K562 (cell line): Measurements from ENCODE around the gene MDN1. TPM values are rescaled to one million over a fixed set of nuclear protein-coding genes. Genes with fewer than 3 reads are reported as not detected.

ENCODE experiments used
- BCOR ChIP-seq: fragments of 450-650 bp; IDR thresholded peaks from 2 replicates; pipeline ENCODE4 v1.6.1; 2016
- BRF1 ChIP-seq: IDR thresholded peaks from 3 replicates; pipeline ENCODE4 v1.6.1; 2011; ENCODE audit warnings: borderline replicate concordance, mild to moderate bottlenecking; ENCODE audit not compliant: insufficient read length; ENCODE audit errors: extremely low read depth
- HMG20B ChIP-seq: fragments of 250-450 bp; sonication (Bioruptor Pico); IDR thresholded peaks from 2 replicates; pipeline ENCODE4 v1.5.0; 2021; ENCODE audit warnings: mild to moderate bottlenecking
- MTA1 ChIP-seq: fragments of 450-650 bp; IDR thresholded peaks from 2 replicates; pipeline ENCODE4 v1.6.1; 2017; ENCODE audit warnings: borderline replicate concordance
- NFYB ChIP-seq: IDR thresholded peaks from 2 replicates; pipeline ENCODE4 v1.6.1; 2011; ENCODE audit warnings: mild to moderate bottlenecking, moderate library complexity; ENCODE audit not compliant: insufficient read length; ENCODE audit errors: extremely low read depth
- RFX1 ChIP-seq: fragments of 450-650 bp; IDR thresholded peaks from 2 replicates; pipeline ENCODE4 v1.6.1; 2016; ENCODE audit warnings: mild to moderate bottlenecking, moderate library complexity
- TEAD2 ChIP-seq: fragments of 450-650 bp; IDR thresholded peaks from 2 replicates; pipeline ENCODE4 v1.6.1; 2016; ENCODE audit warnings: missing genetic modification characterization, control low read depth, missing compliant biosample characterization
- ZNF695 ChIP-seq: fragments of 450-650 bp; formaldehyde crosslinking; IDR thresholded peaks from 2 replicates; pipeline ENCODE4 v1.4.0; 2020; ENCODE audit warnings: mild to moderate bottlenecking, moderate library complexity
- ZSCAN32 ChIP-seq: fragments of 450-650 bp; formaldehyde crosslinking; IDR thresholded peaks from 2 replicates; pipeline ENCODE4 v1.4.0; 2020; ENCODE audit warnings: mild to moderate bottlenecking, moderate library complexity
- ZZZ3 ChIP-seq: fragments of 450-650 bp; IDR thresholded peaks from 2 replicates; pipeline ENCODE4 v1.6.1; 2016; ENCODE audit warnings: antibody characterized with exemption, mild to moderate bottlenecking, moderate library complexity
- polyA plus RNA-seq, 8 experiments: library from polyadenylated mRNA; depleted of rRNA in 4 of 8; stranded (reverse) in 5 of 8; unstranded in 3 of 8; fragments of >200 nt; fragmentation: Nextera tagmentation in 2 of 8; fragmentation: Illumina TruSeq in 1 of 8; extraction: Ambion mirVana in 2 of 8; extraction: Trizol in 1 of 8; gene quantifications; 2 replicates each; pipeline versions ENCODE4 v1.2.1 to v1.2.3, GENCODE V29; 2011 to 2014; ENCODE audit warnings: inconsistent platforms in 1 of 8, missing spikeins in 1 of 8
- total RNA-seq, 7 experiments: library from RNA; depleted of rRNA in 6 of 7; stranded (reverse); fragments of >200 nt in 6 of 7; fragmentation: Illumina TruSeq in 2 of 7; extraction: Trizol in 2 of 7; gene quantifications; 2 replicates each; pipeline versions ENCODE4 v1.2.1 to v1.2.3, GENCODE V29; 2011 to 2021; ENCODE audit warnings: low replicate concordance in 1 of 7
- TF ChIP-seq, protein P1 (sequence below), 2 experiments: fragments of 450-650 bp in 1 of 2; IDR thresholded peaks; 2 replicates each; pipeline ENCODE4 v1.6.1; 2011 to 2017; ENCODE audit warnings: low read depth in 2 of 2, antibody characterized with exemption in 1 of 2, borderline replicate concordance in 1 of 2, low read length in 1 of 2, mild to moderate bottlenecking in 1 of 2, mixed read lengths in 1 of 2; ENCODE audit not compliant: control insufficient read depth in 1 of 2
- TF ChIP-seq, protein P2 (sequence below): fragments of 250-450 bp; sonication (Bioruptor Pico); IDR thresholded peaks from 2 replicates; pipeline ENCODE4 v1.5.1; 2021; ENCODE audit warnings: mild to moderate bottlenecking
- TF ChIP-seq, protein P3 (sequence below): IDR thresholded peaks from 3 replicates; pipeline ENCODE4 v1.6.1; 2011; ENCODE audit warnings: borderline replicate concordance, mild to moderate bottlenecking, moderate library complexity; ENCODE audit not compliant: insufficient read length; ENCODE audit errors: extremely low read depth
- TF ChIP-seq, protein P4 (sequence below): fragments of 450-650 bp; formaldehyde crosslinking; IDR thresholded peaks from 2 replicates; pipeline ENCODE4 v1.4.0; 2020; ENCODE audit warnings: mild to moderate bottlenecking
- TF ChIP-seq, protein P5 (sequence below): fragments of 200-400 bp; formaldehyde crosslinking; IDR thresholded peaks from 2 replicates; pipeline ENCODE4 v1.6.1; 2017; ENCODE audit warnings: mild to moderate bottlenecking, low read depth, low read length, moderate library complexity

Gene MDN1
- total and polyA plus RNA-seq, 9 of the 15 experiments (the other 6 are each of a cell fraction or from before 2014, with no cell fraction given), result 25.6 to 93.6 (median 43.0) TPM

DNA sequence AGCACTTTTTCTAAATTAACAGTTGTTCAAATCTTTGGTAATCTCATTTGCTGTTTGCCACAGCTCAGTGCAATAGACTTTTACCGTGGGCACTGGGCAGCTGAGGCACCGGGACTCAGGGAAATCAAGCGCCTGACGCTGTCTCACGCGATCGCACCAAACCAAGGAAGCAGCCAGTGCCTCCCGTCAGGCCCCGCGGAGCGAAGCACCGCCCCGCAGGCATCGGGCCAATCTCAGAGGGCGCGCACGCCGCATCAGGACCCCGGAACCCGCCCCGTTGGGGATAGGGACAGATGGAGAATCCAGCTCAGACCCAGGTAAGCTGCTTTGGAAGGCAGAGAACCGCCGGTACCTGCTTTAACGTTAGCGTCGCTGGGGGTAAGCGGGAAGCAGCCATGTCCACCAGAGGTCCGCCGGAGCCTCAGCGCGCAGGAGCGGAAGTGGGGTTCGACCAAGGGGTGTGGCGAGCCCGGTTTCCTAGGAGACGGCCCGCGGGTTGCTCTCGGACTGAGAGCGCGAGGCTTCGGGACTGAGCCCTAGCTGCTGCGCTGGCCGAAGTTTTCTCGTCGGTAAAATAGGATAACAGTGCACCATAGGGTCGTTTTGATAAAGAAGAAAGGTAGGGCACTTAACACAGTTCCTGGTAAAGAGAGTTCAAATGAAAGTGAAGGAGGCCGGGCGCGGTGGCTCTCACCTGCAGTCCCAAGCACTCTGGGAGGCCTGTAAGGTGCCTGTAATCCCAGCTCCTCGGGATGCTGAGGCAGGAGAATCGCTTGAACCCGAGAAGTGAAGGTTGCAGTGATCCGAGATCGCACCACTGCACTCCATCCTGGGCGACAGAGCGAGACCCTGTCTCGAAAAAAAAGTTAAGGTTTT, 181.0 kb downstream of the MDN1 start, which contains the start of gene LYRM2 (continued):
- TF ChIP-seq, protein P1, sequence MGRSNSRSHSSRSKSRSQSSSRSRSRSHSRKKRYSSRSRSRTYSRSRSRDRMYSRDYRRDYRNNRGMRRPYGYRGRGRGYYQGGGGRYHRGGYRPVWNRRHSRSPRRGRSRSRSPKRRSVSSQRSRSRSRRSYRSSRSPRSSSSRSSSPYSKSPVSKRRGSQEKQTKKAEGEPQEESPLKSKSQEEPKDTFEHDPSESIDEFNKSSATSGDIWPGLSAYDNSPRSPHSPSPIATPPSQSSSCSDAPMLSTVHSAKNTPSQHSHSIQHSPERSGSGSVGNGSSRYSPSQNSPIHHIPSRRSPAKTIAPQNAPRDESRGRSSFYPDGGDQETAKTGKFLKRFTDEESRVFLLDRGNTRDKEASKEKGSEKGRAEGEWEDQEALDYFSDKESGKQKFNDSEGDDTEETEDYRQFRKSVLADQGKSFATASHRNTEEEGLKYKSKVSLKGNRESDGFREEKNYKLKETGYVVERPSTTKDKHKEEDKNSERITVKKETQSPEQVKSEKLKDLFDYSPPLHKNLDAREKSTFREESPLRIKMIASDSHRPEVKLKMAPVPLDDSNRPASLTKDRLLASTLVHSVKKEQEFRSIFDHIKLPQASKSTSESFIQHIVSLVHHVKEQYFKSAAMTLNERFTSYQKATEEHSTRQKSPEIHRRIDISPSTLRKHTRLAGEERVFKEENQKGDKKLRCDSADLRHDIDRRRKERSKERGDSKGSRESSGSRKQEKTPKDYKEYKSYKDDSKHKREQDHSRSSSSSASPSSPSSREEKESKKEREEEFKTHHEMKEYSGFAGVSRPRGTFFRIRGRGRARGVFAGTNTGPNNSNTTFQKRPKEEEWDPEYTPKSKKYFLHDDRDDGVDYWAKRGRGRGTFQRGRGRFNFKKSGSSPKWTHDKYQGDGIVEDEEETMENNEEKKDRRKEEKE (IDR thresholded peaks at IDR 0.05; ENCODE audit: borderline replicate concordance in 1 of 2, control insufficient read depth in 1 of 2, low read depth in 2 of 2, low read length in 1 of 2), result no peak
- no peak for TF ChIP-seq BCOR
- TF ChIP-seq, protein P2, sequence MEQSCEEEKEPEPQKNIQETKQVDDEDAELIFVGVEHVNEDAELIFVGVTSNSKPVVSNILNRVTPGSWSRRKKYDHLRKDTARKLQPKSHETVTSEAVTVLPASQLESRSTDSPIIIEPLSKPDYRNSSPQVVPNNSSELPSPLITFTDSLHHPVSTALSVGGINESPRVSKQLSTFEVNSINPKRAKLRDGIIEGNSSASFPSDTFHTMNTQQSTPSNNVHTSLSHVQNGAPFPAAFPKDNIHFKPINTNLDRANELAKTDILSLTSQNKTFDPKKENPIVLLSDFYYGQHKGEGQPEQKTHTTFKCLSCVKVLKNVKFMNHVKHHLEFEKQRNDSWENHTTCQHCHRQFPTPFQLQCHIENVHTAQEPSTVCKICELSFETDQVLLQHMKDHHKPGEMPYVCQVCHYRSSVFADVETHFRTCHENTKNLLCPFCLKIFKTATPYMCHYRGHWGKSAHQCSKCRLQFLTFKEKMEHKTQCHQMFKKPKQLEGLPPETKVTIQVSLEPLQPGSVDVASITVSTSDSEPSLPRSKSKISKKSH, result no peak
- TF ChIP-seq, protein P3, sequence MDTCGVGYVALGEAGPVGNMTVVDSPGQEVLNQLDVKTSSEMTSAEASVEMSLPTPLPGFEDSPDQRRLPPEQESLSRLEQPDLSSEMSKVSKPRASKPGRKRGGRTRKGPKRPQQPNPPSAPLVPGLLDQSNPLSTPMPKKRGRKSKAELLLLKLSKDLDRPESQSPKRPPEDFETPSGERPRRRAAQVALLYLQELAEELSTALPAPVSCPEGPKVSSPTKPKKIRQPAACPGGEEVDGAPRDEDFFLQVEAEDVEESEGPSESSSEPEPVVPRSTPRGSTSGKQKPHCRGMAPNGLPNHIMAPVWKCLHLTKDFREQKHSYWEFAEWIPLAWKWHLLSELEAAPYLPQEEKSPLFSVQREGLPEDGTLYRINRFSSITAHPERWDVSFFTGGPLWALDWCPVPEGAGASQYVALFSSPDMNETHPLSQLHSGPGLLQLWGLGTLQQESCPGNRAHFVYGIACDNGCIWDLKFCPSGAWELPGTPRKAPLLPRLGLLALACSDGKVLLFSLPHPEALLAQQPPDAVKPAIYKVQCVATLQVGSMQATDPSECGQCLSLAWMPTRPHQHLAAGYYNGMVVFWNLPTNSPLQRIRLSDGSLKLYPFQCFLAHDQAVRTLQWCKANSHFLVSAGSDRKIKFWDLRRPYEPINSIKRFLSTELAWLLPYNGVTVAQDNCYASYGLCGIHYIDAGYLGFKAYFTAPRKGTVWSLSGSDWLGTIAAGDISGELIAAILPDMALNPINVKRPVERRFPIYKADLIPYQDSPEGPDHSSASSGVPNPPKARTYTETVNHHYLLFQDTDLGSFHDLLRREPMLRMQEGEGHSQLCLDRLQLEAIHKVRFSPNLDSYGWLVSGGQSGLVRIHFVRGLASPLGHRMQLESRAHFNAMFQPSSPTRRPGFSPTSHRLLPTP, result no peak
- peak; percentile 92 for TF ChIP-seq RFX1
- TF ChIP-seq ZZZ3, result no peak
- TF ChIP-seq NFYB, result no peak
- TF ChIP-seq MTA1, result no peak
- TF ChIP-seq, protein P4, sequence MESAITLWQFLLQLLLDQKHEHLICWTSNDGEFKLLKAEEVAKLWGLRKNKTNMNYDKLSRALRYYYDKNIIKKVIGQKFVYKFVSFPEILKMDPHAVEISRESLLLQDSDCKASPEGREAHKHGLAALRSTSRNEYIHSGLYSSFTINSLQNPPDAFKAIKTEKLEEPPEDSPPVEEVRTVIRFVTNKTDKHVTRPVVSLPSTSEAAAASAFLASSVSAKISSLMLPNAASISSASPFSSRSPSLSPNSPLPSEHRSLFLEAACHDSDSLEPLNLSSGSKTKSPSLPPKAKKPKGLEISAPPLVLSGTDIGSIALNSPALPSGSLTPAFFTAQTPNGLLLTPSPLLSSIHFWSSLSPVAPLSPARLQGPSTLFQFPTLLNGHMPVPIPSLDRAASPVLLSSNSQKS (CRISPR knock-in tag), result no peak
- TF ChIP-seq ZSCAN32 (CRISPR knock-in tag), result no peak
- TF ChIP-seq, protein P5, sequence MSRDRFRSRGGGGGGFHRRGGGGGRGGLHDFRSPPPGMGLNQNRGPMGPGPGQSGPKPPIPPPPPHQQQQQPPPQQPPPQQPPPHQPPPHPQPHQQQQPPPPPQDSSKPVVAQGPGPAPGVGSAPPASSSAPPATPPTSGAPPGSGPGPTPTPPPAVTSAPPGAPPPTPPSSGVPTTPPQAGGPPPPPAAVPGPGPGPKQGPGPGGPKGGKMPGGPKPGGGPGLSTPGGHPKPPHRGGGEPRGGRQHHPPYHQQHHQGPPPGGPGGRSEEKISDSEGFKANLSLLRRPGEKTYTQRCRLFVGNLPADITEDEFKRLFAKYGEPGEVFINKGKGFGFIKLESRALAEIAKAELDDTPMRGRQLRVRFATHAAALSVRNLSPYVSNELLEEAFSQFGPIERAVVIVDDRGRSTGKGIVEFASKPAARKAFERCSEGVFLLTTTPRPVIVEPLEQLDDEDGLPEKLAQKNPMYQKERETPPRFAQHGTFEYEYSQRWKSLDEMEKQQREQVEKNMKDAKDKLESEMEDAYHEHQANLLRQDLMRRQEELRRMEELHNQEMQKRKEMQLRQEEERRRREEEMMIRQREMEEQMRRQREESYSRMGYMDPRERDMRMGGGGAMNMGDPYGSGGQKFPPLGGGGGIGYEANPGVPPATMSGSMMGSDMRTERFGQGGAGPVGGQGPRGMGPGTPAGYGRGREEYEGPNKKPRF, result no peak
- no peak for TF ChIP-seq BRF1
- TF ChIP-seq ZNF695 (CRISPR knock-in tag), result no peak
- no peak for TF ChIP-seq HMG20B (CRISPR knock-in tag)
- no peak for TF ChIP-seq TEAD2 (tag)
